Lower leg skin (tissue), 3 donors: Measurements from ENCODE around the gene RPL34.

Experiments
- CTCF ChIP-seq, 3 donors: fragments of 450-650 bp; IDR thresholded peaks; one replicate each; pipeline ENCODE4 v1.5.1; 2016; ENCODE audit warnings: antibody characterized with exemption in 3 of 3, mild to moderate bottlenecking in 3 of 3, moderate library complexity in 2 of 3
- POLR2A ChIP-seq, 2 donors: fragments of 450-650 bp; IDR thresholded peaks; one replicate each; pipeline ENCODE4 v1.6.1; 2016 to 2017; ENCODE audit warnings: antibody characterized with exemption in 2 of 2, mild to moderate bottlenecking in 1 of 2, moderate library complexity in 1 of 2

GRCh38 chr4:108611365-108611764 is 9.0 kb upstream of the RPL34 start:
- TF ChIP-seq POLR2A (IDR thresholded peaks at IDR 0.05) (no peak), CTCF (IDR thresholded peaks at IDR 0.05) (no peak)
